ENCODE results near the gene FOXRED1.

- no peak for TF ChIP-seq CTCF (IDR thresholded peaks at IDR 0.05)
- TF ChIP-seq POLR2A (IDR thresholded peaks at IDR 0.05): no peak
- no peak for TF ChIP-seq EP300 (IDR thresholded peaks at IDR 0.05)
- TF ChIP-seq POLR2AphosphoS5 (IDR thresholded peaks at IDR 0.05): no peak
Measured at GRCh38 chr11:126313826-126314225, 44.9 kb downstream of the FOXRED1 start.

Measured in upper lobe of left lung (tissue), 4 donors.